ENCODE results near the gene UBE2V1.

Gene UBE2V1

GRCh38 chr20:50149481-50150254 is 36.7 kb upstream of the UBE2V1 start:
- Histone ChIP-seq H4K20me1 (ENCODE audit: insufficient read depth, low read length, poor library complexity, severe bottlenecking) (peaks cover 32% of the 10 kb centered on the region), H3K9me2 (replicated peaks; ENCODE audit: low read depth, low read length) (no peaks in the 10 kb centered on the region), H3K4me3 (ENCODE audit: low read length, poor library complexity, severe bottlenecking) (peak overlapping the region; percentile 46), H3K9me3 (ENCODE audit: insufficient read depth, low read depth, low read length) (no peaks in the 10 kb centered on the region), H2AFZ (ENCODE audit: low read length) (no peak overlapping the region), H3K4me1 (ENCODE audit: insufficient read depth, low read length, poor library complexity, severe bottlenecking) (peaks cover 68% of the 10 kb centered on the region), H3K4me2 (ENCODE audit: low read depth, low read length, poor library complexity, severe bottlenecking) (peak overlapping the region; percentile 93), H3K27me3 (ENCODE audit: insufficient read depth, low read length, poor library complexity, severe bottlenecking) (no peaks in the 10 kb centered on the region), H3K36me3 (ENCODE audit: insufficient read depth, low read length) (no peaks in the 10 kb centered on the region; the same call in 1 of the 2 replicates), H3K9ac (ENCODE audit: low read depth, low read length, poor library complexity, severe bottlenecking) (peak overlapping the region; percentile 99), H3F3A (ENCODE audit: low read depth) (no peaks in the 10 kb centered on the region), H3K79me2 (ENCODE audit: insufficient read depth, low read length) (peaks cover 84% of the 10 kb centered on the region)
- TF ChIP-seq EZH2phosphoT487 (IDR thresholded peaks at IDR 0.05; ENCODE audit: borderline replicate concordance) (no peak), CTCF (conservative IDR thresholded peaks at IDR 0.05; ENCODE audit: low read length) (no peak)

DNA sequence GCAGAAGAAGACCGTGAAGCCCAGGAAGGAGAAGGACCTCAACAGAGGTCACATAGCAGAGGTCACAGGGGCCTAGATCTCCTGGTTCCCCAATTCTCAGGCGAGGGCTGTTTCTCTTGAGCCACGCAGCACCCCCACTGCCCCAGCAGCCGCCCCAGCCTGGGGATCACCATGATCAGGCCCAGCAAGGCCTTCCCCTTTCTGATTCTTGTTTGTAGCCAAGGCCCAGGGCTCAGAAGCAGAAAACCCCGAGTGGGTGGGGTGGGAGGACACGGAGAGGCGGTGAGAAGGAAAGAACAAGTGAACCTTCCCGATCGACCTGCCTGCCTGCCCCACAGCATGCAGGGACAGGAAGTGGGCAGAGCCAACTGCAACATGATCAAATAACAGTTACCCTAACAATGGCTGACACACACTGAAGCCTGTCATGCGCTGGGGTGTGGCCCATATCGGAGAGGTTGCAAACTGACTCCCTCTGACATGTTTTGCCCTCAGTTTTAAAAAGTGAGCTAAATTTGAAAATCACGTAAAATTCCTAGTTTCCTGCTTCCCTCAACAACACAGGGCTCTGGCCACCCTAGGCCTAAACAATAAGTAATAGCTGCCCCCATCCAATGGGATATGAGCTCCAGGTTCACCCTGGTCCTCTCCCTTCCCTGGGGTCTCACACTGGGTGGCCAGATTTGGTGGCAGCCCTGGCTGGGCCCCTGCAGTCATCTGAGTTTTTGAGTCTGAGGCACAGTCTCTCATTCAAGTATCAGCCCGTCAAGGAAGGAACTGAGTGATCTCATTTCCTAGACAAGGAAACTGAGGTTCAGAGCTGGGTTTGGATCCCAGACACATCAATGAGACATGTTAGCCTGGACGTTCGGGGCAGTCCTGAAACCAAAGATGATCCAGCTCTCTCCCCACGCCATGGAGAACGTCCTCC is 34.0 kb upstream of the UBE2V1 start:
- peaks cover 18% of the 10 kb centered on the region for H4K20me1 ChIP-seq (ENCODE audit: insufficient read depth, low read length, poor library complexity, severe bottlenecking)
- TF ChIP-seq CTCF (conservative IDR thresholded peaks at IDR 0.05; ENCODE audit: low read length) = no peak
- TF ChIP-seq EZH2phosphoT487 (IDR thresholded peaks at IDR 0.05; ENCODE audit: borderline replicate concordance) = no peak
- H3K4me3 ChIP-seq (ENCODE audit: low read length, poor library complexity, severe bottlenecking) = peak overlapping the region; percentile 88
- H3K9me3 ChIP-seq (ENCODE audit: insufficient read depth, low read depth, low read length) = no peaks in the 10 kb centered on the region
- peaks cover 12% of the 10 kb centered on the region; the same call in 1 of the 2 replicates for H3K36me3 ChIP-seq (ENCODE audit: insufficient read depth, low read length)
- H2AFZ ChIP-seq (ENCODE audit: low read length) = peak overlapping the region; percentile 10; the same call in 1 of the 2 replicates
- H3K9ac ChIP-seq (ENCODE audit: low read depth, low read length, poor library complexity, severe bottlenecking) = peak overlapping the region; percentile 99
- peaks cover 58% of the 10 kb centered on the region for H3K4me1 ChIP-seq (ENCODE audit: insufficient read depth, low read length, poor library complexity, severe bottlenecking)
- H3K9me2 ChIP-seq (replicated peaks; ENCODE audit: low read depth, low read length) = no peaks in the 10 kb centered on the region
- H3K79me2 ChIP-seq (ENCODE audit: insufficient read depth, low read length) = peaks cover 87% of the 10 kb centered on the region
- peak overlapping the region; percentile 93 for H3K4me2 ChIP-seq (ENCODE audit: low read depth, low read length, poor library complexity, severe bottlenecking)
- H3F3A ChIP-seq (ENCODE audit: low read depth) = no peaks in the 10 kb centered on the region
- no peaks in the 10 kb centered on the region for H3K27me3 ChIP-seq (ENCODE audit: insufficient read depth, low read length, poor library complexity, severe bottlenecking)

DNA sequence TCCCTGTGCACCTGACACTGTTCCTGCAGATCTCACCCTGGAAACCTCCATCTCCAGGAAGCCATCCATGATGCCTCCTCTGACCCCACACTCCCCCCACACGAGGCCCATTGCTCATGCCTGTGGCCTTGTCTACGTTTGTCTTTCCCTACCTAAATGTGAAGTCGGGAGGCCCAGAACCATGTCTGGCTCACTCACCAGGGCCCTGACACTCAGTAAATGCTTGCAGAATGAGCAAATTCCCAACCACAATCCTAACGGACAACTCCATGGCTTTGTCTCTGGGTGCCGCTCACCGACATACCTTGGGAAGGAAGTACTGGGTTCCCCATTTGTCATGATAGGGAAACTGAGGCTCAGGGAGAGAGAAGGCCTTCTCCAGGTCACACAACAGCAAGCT is 33.3 kb upstream of the UBE2V1 start:
- Histone ChIP-seq H3K79me2 (ENCODE audit: insufficient read depth, low read length) (peaks cover 85% of the 10 kb centered on the region), H3K4me1 (ENCODE audit: insufficient read depth, low read length, poor library complexity, severe bottlenecking) (peaks cover 52% of the 10 kb centered on the region), H3K4me2 (ENCODE audit: low read depth, low read length, poor library complexity, severe bottlenecking) (peak overlapping the region; percentile 93), H3K36me3 (ENCODE audit: insufficient read depth, low read length) (peaks cover 20% of the 10 kb centered on the region; the same call in 1 of the 2 replicates), H3K4me3 (ENCODE audit: low read length, poor library complexity, severe bottlenecking) (peak overlapping the region; percentile 88), H4K20me1 (ENCODE audit: insufficient read depth, low read length, poor library complexity, severe bottlenecking) (peaks cover 16% of the 10 kb centered on the region), H3K9me3 (ENCODE audit: insufficient read depth, low read depth, low read length) (no peaks in the 10 kb centered on the region), H2AFZ (ENCODE audit: low read length) (no peak overlapping the region), H3K27me3 (ENCODE audit: insufficient read depth, low read length, poor library complexity, severe bottlenecking) (no peaks in the 10 kb centered on the region), H3K9ac (ENCODE audit: low read depth, low read length, poor library complexity, severe bottlenecking) (peak overlapping the region; percentile 99), H3K9me2 (replicated peaks; ENCODE audit: low read depth, low read length) (no peaks in the 10 kb centered on the region), H3F3A (ENCODE audit: low read depth) (no peaks in the 10 kb centered on the region)
- TF ChIP-seq EZH2phosphoT487 (IDR thresholded peaks at IDR 0.05; ENCODE audit: borderline replicate concordance) = no peak
- TF ChIP-seq CTCF (conservative IDR thresholded peaks at IDR 0.05; ENCODE audit: low read length) = no peak
